GM12878 (cell line): ENCODE measurements around the gene GNAI2. TPM values are rescaled to one million over a fixed set of nuclear protein-coding genes. Genes with fewer than 3 reads are reported as not detected.

ENCODE experiments used
- BCL11A ChIP-seq: IDR thresholded peaks from 2 replicates; pipeline ENCODE4 v1.6.1; 2011; ENCODE audit warnings: low read depth, low read length
- IRF4 ChIP-seq: IDR thresholded peaks from 2 replicates; pipeline ENCODE4 v1.6.1; 2011; ENCODE audit warnings: low read depth, low read length
- JUNB ChIP-seq: IDR thresholded peaks from 2 replicates; pipeline ENCODE4 v1.6.1; 2016; ENCODE audit warnings: antibody characterized with exemption, mild to moderate bottlenecking
- RFX5 ChIP-seq: IDR thresholded peaks from 2 replicates; pipeline ENCODE4 v1.6.1; 2011; ENCODE audit warnings: low read depth, low read length, improper control_type of control experiment
- polyA plus RNA-seq, 11 experiments: library from polyadenylated mRNA; depleted of rRNA in 4 of 11; unstranded in 6 of 11; stranded (reverse) in 5 of 11; fragments of >200 nt; fragmentation: Nextera tagmentation in 4 of 11; fragmentation: Illumina TruSeq in 1 of 11; extraction: Ambion mirVana in 4 of 11; extraction: Trizol in 1 of 11; gene quantifications; 1 replicate in 1 of 11; 2 replicates in 10 of 11; pipeline versions ENCODE4 v1.2.1 to v1.2.3, GENCODE V29; 2011 to 2016; ENCODE audit warnings: inconsistent platforms in 2 of 11, missing spikeins in 2 of 11, low read depth in 1 of 11
- total RNA-seq, 4 experiments: library from RNA; depleted of rRNA in 3 of 4; stranded (reverse); fragments of >200 nt in 3 of 4; fragmentation: Illumina TruSeq in 1 of 4; extraction: Trizol in 1 of 4; gene quantifications; 2 replicates each; pipeline versions ENCODE4 v1.2.1 to v1.2.3, GENCODE V29; 2013 to 2021
- TF ChIP-seq, protein P1 (sequence below): fragments of 450-650 bp; IDR thresholded peaks from 2 replicates; pipeline ENCODE4 v1.6.1; 2018; ENCODE audit warnings: mild to moderate bottlenecking, low read depth, moderate library complexity; ENCODE audit not compliant: partially characterized antibody
- TF ChIP-seq, protein P2 (sequence below): fragments of 450-650 bp; IDR thresholded peaks from 2 replicates; pipeline ENCODE4 v1.6.1; 2017; ENCODE audit warnings: mild to moderate bottlenecking, low read depth, inconsistent platforms; ENCODE audit not compliant: poor library complexity, severe bottlenecking

GNAI2 gene
- total and polyA plus RNA-seq, 10 of the 15 experiments (the other 5 are each of a cell fraction or from before 2014, with no cell fraction given): 5.0 to 346 (median 237) TPM

DNA sequence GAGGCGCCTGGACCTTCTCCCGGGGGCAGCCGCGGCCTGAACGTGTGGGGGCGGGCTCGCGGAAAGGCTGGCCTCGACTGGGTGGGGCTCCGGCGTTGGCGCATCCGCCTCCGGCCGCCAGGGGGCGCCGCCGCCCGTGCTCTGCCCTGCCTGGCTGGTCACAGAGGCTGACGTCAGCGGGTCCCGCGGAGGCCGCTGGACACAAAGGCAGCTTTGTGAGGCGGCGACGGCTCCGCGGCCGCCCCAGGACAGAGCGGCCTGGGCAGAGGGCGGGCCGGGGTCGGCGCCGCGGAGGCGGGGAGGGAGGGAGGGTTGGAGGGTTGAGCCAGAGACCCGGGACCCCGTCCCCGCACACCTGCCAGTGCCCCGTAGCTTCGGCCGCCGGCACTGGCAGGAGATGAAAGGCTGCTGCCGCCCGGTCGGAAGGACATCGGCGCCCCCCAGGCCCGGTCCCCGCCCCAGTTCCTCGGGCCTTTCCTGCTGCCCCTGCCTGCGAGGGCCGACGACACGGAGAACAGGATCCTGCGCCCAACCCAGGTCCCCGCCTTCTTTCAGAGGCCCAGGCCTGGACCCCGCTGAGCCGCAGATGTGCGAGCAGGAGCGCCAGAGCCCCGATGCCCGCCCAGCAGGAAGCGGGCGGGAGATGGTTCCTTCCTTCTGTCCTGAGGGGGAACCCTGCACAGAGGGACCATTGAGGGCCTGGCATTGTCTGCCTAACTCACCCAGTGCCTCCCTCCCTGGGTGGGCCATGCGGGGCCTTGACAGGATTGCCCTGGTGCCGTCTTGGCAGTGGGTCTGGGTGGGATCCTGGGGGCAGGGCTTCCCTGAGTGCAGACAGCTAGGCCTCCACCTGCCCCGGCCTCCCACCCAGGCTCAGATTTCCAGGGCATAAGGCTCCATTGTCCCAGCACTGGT is 24.3 kb downstream of the GNAI2 start (continued):
- TF ChIP-seq, protein P1, sequence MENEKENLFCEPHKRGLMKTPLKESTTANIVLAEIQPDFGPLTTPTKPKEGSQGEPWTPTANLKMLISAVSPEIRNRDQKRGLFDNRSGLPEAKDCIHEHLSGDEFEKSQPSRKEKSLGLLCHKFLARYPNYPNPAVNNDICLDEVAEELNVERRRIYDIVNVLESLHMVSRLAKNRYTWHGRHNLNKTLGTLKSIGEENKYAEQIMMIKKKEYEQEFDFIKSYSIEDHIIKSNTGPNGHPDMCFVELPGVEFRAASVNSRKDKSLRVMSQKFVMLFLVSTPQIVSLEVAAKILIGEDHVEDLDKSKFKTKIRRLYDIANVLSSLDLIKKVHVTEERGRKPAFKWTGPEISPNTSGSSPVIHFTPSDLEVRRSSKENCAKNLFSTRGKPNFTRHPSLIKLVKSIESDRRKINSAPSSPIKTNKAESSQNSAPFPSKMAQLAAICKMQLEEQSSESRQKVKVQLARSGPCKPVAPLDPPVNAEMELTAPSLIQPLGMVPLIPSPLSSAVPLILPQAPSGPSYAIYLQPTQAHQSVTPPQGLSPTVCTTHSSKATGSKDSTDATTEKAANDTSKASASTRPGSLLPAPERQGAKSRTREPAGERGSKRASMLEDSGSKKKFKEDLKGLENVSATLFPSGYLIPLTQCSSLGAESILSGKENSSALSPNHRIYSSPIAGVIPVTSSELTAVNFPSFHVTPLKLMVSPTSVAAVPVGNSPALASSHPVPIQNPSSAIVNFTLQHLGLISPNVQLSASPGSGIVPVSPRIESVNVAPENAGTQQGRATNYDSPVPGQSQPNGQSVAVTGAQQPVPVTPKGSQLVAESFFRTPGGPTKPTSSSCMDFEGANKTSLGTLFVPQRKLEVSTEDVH: no peak
- TF ChIP-seq IRF4 (no peak), BCL11A (no peak), RFX5 (0 out of 2 replicates have a peak, but pooled peaks have one; percentile 41), JUNB (no peak)
- TF ChIP-seq, protein P2, sequence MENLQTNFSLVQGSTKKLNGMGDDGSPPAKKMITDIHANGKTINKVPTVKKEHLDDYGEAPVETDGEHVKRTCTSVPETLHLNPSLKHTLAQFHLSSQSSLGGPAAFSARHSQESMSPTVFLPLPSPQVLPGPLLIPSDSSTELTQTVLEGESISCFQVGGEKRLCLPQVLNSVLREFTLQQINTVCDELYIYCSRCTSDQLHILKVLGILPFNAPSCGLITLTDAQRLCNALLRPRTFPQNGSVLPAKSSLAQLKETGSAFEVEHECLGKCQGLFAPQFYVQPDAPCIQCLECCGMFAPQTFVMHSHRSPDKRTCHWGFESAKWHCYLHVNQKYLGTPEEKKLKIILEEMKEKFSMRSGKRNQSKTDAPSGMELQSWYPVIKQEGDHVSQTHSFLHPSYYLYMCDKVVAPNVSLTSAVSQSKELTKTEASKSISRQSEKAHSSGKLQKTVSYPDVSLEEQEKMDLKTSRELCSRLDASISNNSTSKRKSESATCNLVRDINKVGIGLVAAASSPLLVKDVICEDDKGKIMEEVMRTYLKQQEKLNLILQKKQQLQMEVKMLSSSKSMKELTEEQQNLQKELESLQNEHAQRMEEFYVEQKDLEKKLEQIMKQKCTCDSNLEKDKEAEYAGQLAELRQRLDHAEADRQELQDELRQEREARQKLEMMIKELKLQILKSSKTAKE: no peak
